ENCODE data around the gene PARD3B.

DNA sequence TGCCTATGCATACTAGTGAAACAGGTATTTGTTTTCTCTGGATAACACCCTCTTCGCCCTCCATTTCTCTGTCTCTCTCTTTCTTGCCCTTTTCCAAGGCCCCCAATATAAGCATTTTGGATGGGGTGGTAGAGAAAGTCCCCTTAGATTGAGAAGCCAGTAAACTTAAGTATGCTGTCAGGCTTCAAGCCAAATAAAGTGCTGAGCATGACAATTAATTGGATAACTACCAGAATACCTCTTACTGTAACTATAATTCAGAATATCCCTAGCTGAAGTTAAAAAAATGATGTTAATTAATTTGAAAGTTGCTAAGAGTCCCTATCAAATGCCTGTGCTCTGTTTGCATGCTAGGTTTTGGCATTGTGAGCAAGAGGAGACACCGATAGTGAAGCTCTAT is 324.8 kb downstream of the PARD3B start:
- no peak for TF ChIP-seq EZH2phosphoT487 (IDR thresholded peaks at IDR 0.05; ENCODE audit: unreplicated experiment)
- TF ChIP-seq, protein P1, sequence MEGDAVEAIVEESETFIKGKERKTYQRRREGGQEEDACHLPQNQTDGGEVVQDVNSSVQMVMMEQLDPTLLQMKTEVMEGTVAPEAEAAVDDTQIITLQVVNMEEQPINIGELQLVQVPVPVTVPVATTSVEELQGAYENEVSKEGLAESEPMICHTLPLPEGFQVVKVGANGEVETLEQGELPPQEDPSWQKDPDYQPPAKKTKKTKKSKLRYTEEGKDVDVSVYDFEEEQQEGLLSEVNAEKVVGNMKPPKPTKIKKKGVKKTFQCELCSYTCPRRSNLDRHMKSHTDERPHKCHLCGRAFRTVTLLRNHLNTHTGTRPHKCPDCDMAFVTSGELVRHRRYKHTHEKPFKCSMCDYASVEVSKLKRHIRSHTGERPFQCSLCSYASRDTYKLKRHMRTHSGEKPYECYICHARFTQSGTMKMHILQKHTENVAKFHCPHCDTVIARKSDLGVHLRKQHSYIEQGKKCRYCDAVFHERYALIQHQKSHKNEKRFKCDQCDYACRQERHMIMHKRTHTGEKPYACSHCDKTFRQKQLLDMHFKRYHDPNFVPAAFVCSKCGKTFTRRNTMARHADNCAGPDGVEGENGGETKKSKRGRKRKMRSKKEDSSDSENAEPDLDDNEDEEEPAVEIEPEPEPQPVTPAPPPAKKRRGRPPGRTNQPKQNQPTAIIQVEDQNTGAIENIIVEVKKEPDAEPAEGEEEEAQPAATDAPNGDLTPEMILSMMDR (conservative IDR thresholded peaks at IDR 0.05; ENCODE audit: low read depth in 2 of 2) = no peak
